ENCODE data around the gene RAB11FIP4. TPM values are rescaled to one million over a fixed set of nuclear protein-coding genes. Genes with fewer than 3 reads are reported as not detected.
A peak's percentile ranks its signal among the peaks of the same experiment; 100 is the strongest.

The RAB11FIP4 gene
- total and polyA plus RNA-seq, 10 of the 15 experiments (the other 5 are each of a cell fraction or from before 2014, with no cell fraction given), result 1.4 to 27.0 (median 17.6) TPM

- TF ChIP-seq CEBPZ (IDR thresholded peaks at IDR 0.05; ENCODE audit: low read depth, low read length), result no peak
- TF ChIP-seq TCF12 (IDR thresholded peaks at IDR 0.05; ENCODE audit: low read depth, low read length), result no peak
- TF ChIP-seq NRF1 (conservative IDR thresholded peaks at IDR 0.05; ENCODE audit: low read depth, low read length), result no peak
- peak; percentile 76; the same call in 1 of the 2 replicates for TF ChIP-seq IKZF1 (conservative IDR thresholded peaks at IDR 0.05)
- TF ChIP-seq RAD21 (IDR thresholded peaks at IDR 0.05; ENCODE audit: insufficient read depth, low read depth, low read length), result 0 out of 2 replicates have a peak, but pooled peaks have one; percentile 4
- no peak for TF ChIP-seq ZZZ3 (IDR thresholded peaks at IDR 0.05; ENCODE audit: control insufficient read depth, insufficient read length, low read depth)
- no peak for TF ChIP-seq SUZ12 (IDR thresholded peaks at IDR 0.05; ENCODE audit: unreplicated experiment)
- no peak for TF ChIP-seq ASH2L (IDR thresholded peaks at IDR 0.05; ENCODE audit: borderline replicate concordance, low read depth)
- TF ChIP-seq ZBED1 (IDR thresholded peaks at IDR 0.05; ENCODE audit: borderline replicate concordance), result no peak
- no peak for TF ChIP-seq ZBTB11 (CRISPR knock-in tag; IDR thresholded peaks at IDR 0.05)
- no peak for TF ChIP-seq NR2C1 (IDR thresholded peaks at IDR 0.05)
- no peak for TF ChIP-seq RELB (IDR thresholded peaks at IDR 0.05; ENCODE audit: low read depth)
- no peak for TF ChIP-seq CBX5 (IDR thresholded peaks at IDR 0.05; ENCODE audit: low read depth)
- no peak for TF ChIP-seq ESRRA (IDR thresholded peaks at IDR 0.05; ENCODE audit: low read length)
- TF ChIP-seq KLF5 (IDR thresholded peaks at IDR 0.05; ENCODE audit: partially characterized antibody), result no peak
- TF ChIP-seq MTA3 (IDR thresholded peaks at IDR 0.05; ENCODE audit: borderline replicate concordance, low read length), result no peak
- no peak for TF ChIP-seq YBX1 (IDR thresholded peaks at IDR 0.05)
- no peak for TF ChIP-seq HDGF (IDR thresholded peaks at IDR 0.05)
- no peak; the same call in 1 of the 2 replicates for TF ChIP-seq LARP7 (IDR thresholded peaks at IDR 0.05)
- peak; percentile 54; the same call in 1 of the 2 replicates for TF ChIP-seq YY1 (IDR thresholded peaks at IDR 0.05; ENCODE audit: low read depth, low read length)
- no peak for TF ChIP-seq HDAC2 (IDR thresholded peaks at IDR 0.05)
- no peak for TF ChIP-seq PAX5 (IDR thresholded peaks at IDR 0.05; ENCODE audit: borderline replicate concordance, low read depth, low read length)
- TF ChIP-seq MAX (IDR thresholded peaks at IDR 0.05; ENCODE audit: low read depth, low read length), result no peak
Measured at GRCh38 chr17:31487648-31488263, 96.3 kb downstream of the RAB11FIP4 start (continued).
